GM19025 (cell line): ENCODE measurements around the gene KCTD21.

Experiments used
- ATAC-seq: cut with Tn5 transposase; IDR thresholded peaks from one replicate; pipeline ENCODE4 v1.9.1; 2021; ENCODE audit warnings: mild to moderate bottlenecking, low read depth, moderate library complexity; ENCODE audit not compliant: unreplicated experiment

KCTD21 gene

DNA sequence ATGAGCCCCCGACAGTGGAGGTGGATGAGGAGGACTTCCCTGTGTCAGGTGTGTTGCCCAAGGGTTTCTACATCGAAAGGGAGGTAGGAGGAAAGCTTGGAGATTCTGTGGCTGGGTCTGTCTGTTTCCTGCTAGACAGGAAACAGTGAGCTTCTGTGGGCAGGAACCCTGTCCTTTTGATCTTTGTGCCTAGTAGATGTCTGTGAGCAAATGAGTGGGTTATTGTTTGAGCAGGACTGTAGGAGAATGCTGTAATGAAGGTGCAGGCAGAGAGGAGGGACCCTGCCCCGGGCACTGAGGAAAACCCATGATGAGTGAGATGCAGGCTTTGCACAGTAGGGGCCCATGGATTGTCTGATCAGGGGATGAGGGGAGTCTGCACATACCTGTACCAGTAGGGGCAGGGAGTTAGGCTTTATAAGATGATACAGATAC, 14.3 kb upstream of the KCTD21 start:
- ATAC-seq, result no peak

DNA sequence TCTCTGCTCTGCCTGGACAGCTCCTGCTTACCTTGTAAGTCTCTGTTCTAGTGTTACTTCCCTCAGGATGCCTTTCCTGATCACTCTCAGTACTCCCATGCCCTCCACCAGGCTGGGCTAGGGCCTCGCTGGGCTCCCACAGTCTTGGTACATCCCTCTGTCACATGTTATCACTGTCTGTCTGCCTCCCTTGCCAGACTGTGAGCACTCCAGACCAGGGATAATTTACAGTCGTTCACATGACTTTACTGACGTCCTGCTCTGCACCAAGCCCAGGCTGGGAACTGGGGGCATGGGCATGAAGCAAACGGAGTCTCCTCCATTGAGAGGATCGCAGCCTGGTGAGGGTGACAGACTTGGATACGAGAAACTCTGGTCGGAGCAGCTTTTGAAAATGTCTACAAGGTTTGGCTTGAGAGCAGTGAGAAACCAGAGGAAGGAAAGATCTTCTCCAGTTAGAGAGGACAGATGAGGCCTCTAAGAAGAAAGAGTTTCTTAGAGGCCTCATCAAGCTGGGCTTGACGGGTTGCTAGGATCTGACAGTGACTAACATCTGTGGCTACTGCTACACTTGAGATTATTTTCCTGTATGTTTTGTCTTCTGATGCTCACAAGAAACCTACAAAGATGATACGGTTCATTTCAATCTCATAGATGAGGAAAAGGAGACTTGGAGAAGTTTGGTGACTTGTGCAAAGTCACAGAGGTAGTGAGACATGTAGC, 12.8 kb upstream of the KCTD21 start:
- no peak for ATAC-seq

- no peak for ATAC-seq
Observed at GRCh38 chr11:78200553-78200952, 12.1 kb upstream of the KCTD21 start.

- no peak for ATAC-seq
Observed at GRCh38 chr11:78200061-78200460, 11.6 kb upstream of the KCTD21 start.

DNA sequence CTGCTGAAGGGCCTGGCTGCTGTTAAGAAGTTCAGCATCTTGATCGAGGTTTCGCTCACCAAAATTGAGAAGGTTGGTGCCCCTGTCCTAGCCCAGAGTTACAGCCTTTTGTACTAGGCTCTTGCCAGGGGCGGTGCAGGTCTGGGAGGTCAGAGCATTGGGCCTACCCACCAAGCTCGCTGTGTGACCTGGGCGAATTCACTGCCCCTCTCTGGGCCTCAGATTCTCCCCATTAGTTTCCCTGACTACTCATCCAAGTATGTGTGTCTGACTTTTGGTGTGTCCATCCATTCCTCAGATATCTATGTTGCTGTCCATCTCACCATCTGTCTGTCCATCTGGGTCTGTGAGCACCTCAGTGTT, 11.2 kb upstream of the KCTD21 start:
- no peak for ATAC-seq

GRCh38 chr11:78199015-78199652, 10.7 kb upstream of the KCTD21 start:
- no peak for ATAC-seq

- no peak for ATAC-seq
Observed at GRCh38 chr11:78197816-78198215, 9.4 kb upstream of the KCTD21 start.

DNA sequence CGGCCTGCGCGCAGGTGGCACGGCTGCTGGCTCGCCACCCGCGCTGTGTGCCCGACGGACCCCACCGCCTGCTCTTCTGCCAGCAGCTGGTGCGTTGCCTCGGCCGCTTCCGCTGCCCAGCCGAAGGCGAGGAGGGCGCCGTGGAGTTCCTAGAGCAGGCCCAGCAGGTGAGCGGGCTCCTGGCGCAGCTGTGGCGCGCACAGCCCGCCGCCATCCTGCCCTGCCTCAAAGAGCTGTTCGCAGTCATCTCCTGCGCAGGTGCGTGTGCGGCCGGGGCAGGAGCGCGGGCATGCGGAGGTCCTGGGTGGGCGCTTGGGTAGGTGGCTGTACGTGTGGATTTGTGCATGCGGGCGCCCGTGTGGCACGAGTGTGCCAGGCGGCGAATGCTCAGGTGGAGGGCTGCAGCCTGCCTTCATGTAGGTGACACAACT, 8.2 kb upstream of the KCTD21 start:
- ATAC-seq, result no peak

DNA sequence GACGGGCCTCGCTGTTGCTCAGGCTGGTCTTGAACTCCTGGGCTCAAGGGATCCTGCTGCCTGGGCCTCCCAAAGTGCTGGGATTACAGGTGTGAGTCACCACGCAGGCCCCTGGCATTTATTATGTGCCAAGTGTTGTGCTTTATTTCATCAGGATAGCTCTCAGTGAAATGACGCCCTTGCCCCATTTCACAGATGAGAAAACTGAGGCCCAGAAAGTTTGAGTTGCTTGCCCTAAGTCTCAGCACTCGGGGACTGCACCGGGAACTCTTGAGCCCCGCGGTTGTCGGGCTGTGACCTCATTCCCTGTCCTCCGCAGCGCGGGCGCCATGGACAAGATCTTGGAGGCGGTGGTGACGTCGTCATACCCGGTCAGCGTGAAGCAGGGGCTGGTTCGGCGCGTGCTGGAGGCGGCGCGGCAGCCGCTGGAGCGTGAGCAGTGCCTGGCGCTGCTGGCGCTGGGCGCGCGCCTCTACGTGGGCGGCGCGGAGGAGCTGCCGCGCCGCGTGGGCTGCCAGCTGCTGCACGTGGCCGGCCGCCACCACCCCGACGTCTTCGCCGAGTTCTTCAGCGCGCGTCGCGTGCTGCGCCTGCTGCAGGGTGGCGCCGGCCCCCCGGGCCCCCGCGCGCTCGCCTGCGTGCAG, 7.6 kb upstream of the KCTD21 start:
- ATAC-seq, result no peak

DNA sequence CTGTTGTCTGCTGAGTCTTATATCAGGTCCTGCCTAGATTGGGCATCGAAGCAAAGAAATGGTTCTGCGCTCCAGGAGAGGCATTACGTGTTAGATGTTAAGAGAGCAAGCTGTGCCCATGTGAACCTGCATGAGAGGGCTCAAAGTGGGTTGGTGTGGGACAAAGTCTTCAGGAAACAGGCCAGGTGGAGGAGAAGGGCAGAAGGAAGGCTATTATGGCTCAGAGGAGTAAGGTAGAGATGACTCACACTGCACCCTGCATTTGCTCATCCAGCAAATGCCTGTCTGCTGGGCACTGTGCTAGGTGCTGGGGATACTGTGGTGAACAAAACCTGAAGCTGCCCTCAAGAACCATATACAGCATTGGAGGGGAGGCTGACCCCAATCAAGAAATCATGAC, 6.1 kb upstream of the KCTD21 start:
- ATAC-seq, result no peak

- ATAC-seq, result no peak
Observed at GRCh38 chr11:78193806-78194205, 5.4 kb upstream of the KCTD21 start.

DNA sequence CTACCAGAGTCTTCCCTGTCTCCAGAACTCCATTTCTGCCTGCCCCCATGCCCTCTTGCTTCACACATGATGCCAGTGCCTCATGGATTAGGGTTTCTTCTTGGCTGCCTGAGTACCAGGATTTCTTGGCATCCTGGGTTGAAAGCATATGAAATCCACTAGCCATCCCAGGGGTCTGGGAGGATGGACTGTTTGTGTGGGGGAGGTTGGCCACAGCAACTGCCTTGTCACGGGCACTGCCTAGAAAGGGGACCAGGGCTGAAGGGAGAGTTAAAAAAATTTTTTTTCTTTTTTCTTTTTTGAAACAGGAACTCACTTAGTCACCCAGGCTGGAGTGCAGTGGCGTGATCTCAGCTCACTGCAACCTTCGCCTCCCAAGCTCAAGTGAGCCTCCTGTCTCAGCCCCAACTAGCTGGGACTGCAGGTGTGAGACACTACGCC, 4.5 kb upstream of the KCTD21 start:
- no peak for ATAC-seq

DNA sequence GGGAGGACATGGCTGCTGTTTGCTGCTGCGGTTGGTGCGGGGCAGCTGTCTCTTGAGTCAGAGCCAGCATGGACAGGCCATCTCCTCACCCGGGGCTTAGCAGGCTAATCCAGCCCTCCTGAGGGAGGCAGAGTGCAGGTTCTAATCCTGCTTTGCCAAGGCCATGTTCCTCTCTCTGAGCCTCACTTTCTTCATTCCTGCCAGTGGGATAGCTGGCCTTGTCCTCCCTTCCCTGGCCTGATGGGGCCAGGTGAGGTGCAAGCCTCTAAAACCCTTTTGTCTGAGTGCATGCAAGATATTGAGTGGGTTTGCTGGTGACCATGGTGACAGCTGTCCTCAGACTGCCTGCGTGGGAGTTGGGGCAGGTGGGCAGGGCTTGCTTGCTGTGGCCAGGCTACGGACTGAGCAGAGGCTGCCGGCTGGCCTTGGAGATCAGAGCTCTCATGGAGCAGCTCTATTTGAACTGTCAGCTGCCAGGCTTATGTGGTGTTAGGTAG, 3.8 kb upstream of the KCTD21 start:
- no peak for ATAC-seq

DNA sequence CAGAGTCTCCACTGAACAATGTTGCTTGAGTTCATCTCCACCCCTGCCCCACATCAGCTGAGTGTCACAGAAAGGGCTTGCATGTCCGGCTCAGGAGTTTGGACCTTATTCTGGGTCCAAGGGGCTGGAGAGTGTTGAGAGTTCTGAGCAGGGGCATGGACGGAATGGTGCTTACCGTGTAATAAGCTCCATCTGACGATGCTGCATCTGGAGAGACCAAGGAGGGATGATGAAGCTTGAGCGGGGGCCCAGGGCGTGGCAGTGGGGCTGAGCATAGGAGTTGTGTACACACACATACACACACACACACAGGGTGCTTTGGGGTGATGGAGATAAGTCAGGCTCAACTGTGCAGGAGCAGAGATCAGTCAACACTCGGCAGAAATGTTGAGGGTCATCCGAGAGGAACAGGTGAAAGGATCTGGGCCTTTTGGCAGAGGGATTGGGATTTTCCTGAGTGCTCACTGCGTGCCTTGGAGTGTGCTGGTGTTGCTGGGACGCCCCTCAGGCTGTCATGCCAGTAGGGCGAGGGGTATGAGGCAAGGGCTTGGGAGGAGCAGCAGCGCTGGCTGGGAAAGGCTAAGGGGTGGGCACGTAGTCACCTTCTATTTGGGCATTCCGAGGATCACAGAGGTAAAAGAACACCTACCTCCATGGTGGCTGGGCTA, 2.6 kb upstream of the KCTD21 start:
- no peak for ATAC-seq

DNA sequence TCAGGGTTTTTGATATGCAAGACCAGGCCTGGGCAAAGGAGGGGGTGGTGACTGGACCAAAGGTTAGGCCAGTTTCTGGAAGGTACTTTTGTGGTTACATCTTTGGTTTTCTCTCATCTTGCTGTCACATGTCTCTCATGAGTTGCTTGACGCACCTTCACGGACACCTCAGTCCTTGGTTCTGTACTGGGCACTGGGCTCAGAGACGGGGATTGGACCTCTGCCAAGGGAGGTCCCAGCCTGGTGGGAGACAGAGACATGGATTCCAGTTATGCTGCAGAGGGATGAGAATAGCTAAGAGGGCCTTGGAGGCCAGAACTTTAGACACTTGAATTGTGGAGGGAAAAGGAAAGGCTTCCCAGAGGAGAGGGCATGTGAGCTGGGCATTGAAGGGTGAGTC, 1.9 kb upstream of the KCTD21 start:
- no peak for ATAC-seq

GRCh38 chr11:78189851-78190250, 1.4 kb upstream of the KCTD21 start:
- no peak for ATAC-seq

- no peak for ATAC-seq
Observed at GRCh38 chr11:78189174-78189724, 823 bp upstream of the KCTD21 start.

DNA sequence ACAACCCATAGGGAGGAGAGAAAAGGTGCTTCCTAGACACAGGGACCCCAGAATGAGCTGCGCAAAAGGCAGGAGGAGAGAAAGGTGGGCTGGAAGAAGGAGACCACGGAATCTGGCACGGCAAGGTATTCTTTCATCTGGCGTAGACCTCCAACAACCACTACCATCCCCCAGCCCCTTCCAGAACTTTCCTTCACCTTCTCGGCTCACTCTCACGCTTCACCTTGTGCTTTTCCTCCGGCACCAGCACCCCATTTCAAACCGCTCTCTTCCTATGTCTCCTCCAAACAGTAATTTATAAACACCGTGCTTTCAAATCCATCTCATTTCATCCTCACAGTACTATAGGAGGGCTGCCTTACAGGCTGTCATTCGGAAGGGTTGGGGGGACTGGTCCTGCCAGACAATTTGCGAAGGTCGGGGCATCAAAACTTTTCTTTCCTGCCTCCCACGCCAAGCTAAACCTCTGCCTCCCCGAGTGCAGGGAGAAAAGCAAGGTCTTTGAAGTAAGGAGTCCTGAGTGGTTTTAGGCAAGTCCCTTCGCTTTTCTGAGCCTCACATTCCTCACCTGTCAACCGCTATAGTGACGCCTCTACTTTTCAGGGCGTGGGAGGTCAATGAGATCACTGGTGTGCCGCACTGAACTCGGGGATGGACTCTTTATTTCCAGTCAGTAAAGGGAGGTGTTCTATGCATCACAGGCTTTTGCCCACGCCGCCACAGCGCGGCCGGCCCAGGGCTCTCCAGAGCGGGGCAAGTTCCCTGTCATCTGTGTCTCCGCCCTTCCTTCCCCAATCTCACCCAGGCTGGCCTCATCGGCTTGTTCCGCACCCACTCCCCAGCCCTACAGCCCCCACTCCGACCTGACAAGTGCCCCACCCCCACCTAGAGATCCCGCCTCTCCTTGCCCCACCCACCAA, 800 bp downstream of the KCTD21 start:
- peak; percentile 4 for ATAC-seq

DNA sequence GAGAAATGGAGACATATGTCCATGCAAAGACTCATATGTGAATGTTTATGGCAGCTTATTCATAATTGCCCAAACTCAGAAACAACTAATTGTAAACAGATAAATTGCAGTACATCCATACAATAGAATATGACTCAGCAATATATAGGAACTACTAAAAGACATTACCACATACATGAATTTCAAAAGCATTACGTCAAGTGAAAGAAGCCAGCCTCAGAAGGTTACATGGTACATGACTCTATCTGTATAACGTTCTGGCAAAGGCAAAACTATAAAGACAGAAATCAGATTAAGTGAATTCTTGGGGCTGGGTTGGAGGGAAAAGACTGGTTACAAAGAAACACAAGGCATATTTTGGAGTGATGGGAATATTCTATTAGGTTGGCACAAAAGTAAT, 7.2 kb downstream of the KCTD21 start:
- ATAC-seq, result no peak

- ATAC-seq, result no peak
Observed at GRCh38 chr11:78180751-78181150, 7.7 kb downstream of the KCTD21 start.
